SK-N-SH treated with all-trans-retinoic acid at 6 μM for 48 hours (cell line): ENCODE results near the gene PDK1.

Experiments
- BACH2 ChIP-seq: fragments of 250-450 bp; sonication (Bioruptor Pico); IDR thresholded peaks from 2 replicates; pipeline ENCODE4 v1.9.0; 2021; ENCODE audit warnings: mild to moderate bottlenecking, borderline replicate concordance
- CSDC2 ChIP-seq: fragments of 250-450 bp; sonication (Bioruptor Pico); IDR thresholded peaks from 2 replicates; pipeline ENCODE4 v1.5.0; 2020; ENCODE audit warnings: mild to moderate bottlenecking, moderate library complexity
- GLIS3 ChIP-seq: fragments of 250-450 bp; sonication (Bioruptor Pico); IDR thresholded peaks from 2 replicates; pipeline ENCODE4 v1.5.0; 2020; ENCODE audit warnings: mild to moderate bottlenecking, moderate library complexity
- POU6F1 ChIP-seq: fragments of 250-450 bp; sonication (Bioruptor Pico); IDR thresholded peaks from 2 replicates; pipeline ENCODE4 v1.8.0; 2021; ENCODE audit warnings: low read depth, mild to moderate bottlenecking, moderate library complexity, borderline replicate concordance
- RARB ChIP-seq: fragments of 250-450 bp; sonication (Bioruptor Pico); IDR thresholded peaks from 2 replicates; pipeline ENCODE4 v1.8.0; 2021; ENCODE audit warnings: mild to moderate bottlenecking, moderate library complexity
- TCF4 ChIP-seq: fragments of 250-450 bp; sonication (Bioruptor Pico); IDR thresholded peaks from 2 replicates; pipeline ENCODE4 v1.8.0; 2021; ENCODE audit warnings: mild to moderate bottlenecking, moderate library complexity, borderline replicate concordance
- TSHZ2 ChIP-seq: fragments of 250-450 bp; sonication (Bioruptor Pico); IDR thresholded peaks from 2 replicates; pipeline ENCODE4 v1.5.0; 2020; ENCODE audit warnings: mild to moderate bottlenecking, moderate library complexity
- ZFP30 ChIP-seq: fragments of 450-650 bp; formaldehyde crosslinking; IDR thresholded peaks from 2 replicates; pipeline ENCODE4 v1.5.0; 2022; ENCODE audit warnings: mild to moderate bottlenecking, moderate library complexity
- ZNF565 ChIP-seq: fragments of 450-650 bp; formaldehyde crosslinking; conservative IDR thresholded peaks from 2 replicates; pipeline ENCODE4 v1.5.0; 2020; ENCODE audit warnings: low read depth, mild to moderate bottlenecking, moderate library complexity
- TF ChIP-seq, protein P1 (sequence below): fragments of 250-450 bp; sonication (Bioruptor Pico); IDR thresholded peaks from 2 replicates; pipeline ENCODE4 v1.8.0; 2020; ENCODE audit warnings: mild to moderate bottlenecking, moderate library complexity, borderline replicate concordance

DNA sequence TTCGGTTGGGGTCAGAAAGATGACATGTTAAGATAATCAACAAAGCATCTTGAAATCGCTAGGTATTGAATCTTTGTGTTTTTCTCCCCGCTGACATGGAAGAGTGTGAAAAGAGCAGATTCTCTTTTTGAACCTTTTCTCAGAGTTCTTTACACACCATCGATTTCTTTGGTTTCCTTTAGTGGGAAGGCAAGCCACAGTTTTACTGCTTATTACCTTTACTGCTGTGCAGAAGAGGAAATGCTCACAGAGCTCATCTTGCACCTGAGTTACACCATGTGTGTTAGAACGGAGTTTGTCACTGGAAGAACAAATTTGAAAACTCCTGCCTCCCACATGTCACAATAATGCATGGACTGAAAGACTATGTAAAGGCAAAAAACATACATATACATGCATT is 45.3 kb upstream of the PDK1 start:
- TF ChIP-seq ZNF565: no peak
- TF ChIP-seq ZFP30: no peak
- TF ChIP-seq POU6F1: no peak
- TF ChIP-seq GLIS3: no peak
- TF ChIP-seq, protein P1, sequence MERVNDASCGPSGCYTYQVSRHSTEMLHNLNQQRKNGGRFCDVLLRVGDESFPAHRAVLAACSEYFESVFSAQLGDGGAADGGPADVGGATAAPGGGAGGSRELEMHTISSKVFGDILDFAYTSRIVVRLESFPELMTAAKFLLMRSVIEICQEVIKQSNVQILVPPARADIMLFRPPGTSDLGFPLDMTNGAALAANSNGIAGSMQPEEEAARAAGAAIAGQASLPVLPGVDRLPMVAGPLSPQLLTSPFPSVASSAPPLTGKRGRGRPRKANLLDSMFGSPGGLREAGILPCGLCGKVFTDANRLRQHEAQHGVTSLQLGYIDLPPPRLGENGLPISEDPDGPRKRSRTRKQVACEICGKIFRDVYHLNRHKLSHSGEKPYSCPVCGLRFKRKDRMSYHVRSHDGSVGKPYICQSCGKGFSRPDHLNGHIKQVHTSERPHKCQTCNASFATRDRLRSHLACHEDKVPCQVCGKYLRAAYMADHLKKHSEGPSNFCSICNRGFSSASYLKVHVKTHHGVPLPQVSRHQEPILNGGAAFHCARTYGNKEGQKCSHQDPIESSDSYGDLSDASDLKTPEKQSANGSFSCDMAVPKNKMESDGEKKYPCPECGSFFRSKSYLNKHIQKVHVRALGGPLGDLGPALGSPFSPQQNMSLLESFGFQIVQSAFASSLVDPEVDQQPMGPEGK (CRISPR knock-in tag): no peak
- TF ChIP-seq CSDC2: no peak
- no peak for TF ChIP-seq TCF4 (CRISPR knock-in tag)
- TF ChIP-seq TSHZ2 (CRISPR knock-in tag): no peak
- no peak for TF ChIP-seq RARB (CRISPR knock-in tag)
- TF ChIP-seq BACH2 (CRISPR knock-in tag): no peak
